22Rv1 (cell line): Measurements from ENCODE around the gene DLD.

Experiments
- ZFX ChIP-seq: fragments of 450-650 bp; IDR thresholded peaks from 2 replicates; pipeline ENCODE4 v1.6.1; 2017; ENCODE audit warnings: antibody characterized with exemption, borderline replicate concordance
- TF ChIP-seq, protein P1 (sequence below): fragments of 450-650 bp; IDR thresholded peaks from 2 replicates; pipeline ENCODE4 v1.5.1; 2017; ENCODE audit warnings: mild to moderate bottlenecking

DNA sequence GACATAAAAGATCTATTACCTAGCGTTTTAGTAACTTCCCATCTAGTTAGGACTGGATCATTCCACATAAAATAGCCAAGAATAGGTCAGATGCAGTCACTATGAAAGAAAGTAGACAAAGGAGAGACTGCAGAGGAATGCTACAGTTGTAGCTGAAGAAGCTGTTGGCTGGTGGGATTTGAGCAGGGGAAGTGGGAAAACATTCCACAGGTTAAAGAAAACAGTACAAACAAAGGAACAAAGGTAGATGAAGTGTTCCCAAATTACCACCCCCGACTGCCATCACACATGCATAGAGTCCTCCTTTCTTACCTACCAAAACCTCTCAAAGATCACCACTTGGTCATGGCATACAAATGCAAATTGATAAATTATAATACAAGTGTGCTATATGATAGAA is 41.8 kb downstream of the DLD start:
- TF ChIP-seq, protein P1, sequence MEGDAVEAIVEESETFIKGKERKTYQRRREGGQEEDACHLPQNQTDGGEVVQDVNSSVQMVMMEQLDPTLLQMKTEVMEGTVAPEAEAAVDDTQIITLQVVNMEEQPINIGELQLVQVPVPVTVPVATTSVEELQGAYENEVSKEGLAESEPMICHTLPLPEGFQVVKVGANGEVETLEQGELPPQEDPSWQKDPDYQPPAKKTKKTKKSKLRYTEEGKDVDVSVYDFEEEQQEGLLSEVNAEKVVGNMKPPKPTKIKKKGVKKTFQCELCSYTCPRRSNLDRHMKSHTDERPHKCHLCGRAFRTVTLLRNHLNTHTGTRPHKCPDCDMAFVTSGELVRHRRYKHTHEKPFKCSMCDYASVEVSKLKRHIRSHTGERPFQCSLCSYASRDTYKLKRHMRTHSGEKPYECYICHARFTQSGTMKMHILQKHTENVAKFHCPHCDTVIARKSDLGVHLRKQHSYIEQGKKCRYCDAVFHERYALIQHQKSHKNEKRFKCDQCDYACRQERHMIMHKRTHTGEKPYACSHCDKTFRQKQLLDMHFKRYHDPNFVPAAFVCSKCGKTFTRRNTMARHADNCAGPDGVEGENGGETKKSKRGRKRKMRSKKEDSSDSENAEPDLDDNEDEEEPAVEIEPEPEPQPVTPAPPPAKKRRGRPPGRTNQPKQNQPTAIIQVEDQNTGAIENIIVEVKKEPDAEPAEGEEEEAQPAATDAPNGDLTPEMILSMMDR = no peak
- no peak for TF ChIP-seq ZFX
